OCI-LY3 (cell line): ENCODE data around the gene LRP5.

Source experiments
- H2AFZ ChIP-seq: fragments of 200-600, 300-600 bp; shearing (Covaris generic); 2 replicates; pipeline ENCODE4 v1.6.0; 2014; ENCODE audit warnings: antibody characterized with exemption, low read depth, low read length
- H3K27ac ChIP-seq: fragments of 200-600, 300-600 bp; sonication (generic); 2 replicates; pipeline ENCODE4 v1.5.1; 2014; ENCODE audit warnings: mild to moderate bottlenecking, low read length, moderate library complexity, mixed read lengths
- H3K27me3 ChIP-seq: fragments of 200-600, 300-600 bp; sonication (generic); 2 replicates; pipeline ENCODE4 v1.6.1; 2014; ENCODE audit warnings: low read depth, low read length, mixed read lengths
- H3K36me3 ChIP-seq: fragments of 200-600, 300-600 bp; sonication (generic); replicated peaks from 2 replicates; pipeline ENCODE3; 2014; ENCODE audit warnings: low read depth, low read length, mixed read lengths
- H3K4me1 ChIP-seq: fragments of 300-600, 200-600 bp; sonication (generic); 2 replicates; pipeline ENCODE4 v1.6.1; 2014; ENCODE audit warnings: low read length, mixed read lengths
- H3K4me2 ChIP-seq: fragments of 200-600, 300-600 bp; sonication (generic); 2 replicates; pipeline ENCODE4 v1.6.1; 2014; ENCODE audit warnings: low read length, mixed read lengths
- H3K4me3 ChIP-seq: fragments of 300-600, 200-600 bp; sonication (generic); 2 replicates; pipeline ENCODE4 v1.5.1; 2014; ENCODE audit warnings: antibody characterized with exemption, mild to moderate bottlenecking, low read length, moderate library complexity
- H3K79me2 ChIP-seq: fragments of 300-600, 200-600 bp; shearing (Covaris generic); 2 replicates; pipeline ENCODE4 v1.6.1; 2014; ENCODE audit warnings: mild to moderate bottlenecking, low read length, mixed read lengths
- H3K9ac ChIP-seq: fragments of 300-600, 200-600 bp; shearing (Covaris generic); 2 replicates; pipeline ENCODE4 v1.6.0; 2014; ENCODE audit warnings: mild to moderate bottlenecking, low read length, moderate library complexity
- H3K9me3 ChIP-seq: fragments of 200-600, 300-600 bp; shearing (Covaris generic); 2 replicates; pipeline ENCODE4 v1.6.1; 2014; ENCODE audit warnings: low read length, mixed read lengths; ENCODE audit not compliant: insufficient read depth
- H4K20me1 ChIP-seq: fragments of 200-600, 300-600 bp; sonication (generic); 2 replicates; pipeline ENCODE4 v1.6.1; 2016; ENCODE audit warnings: low read length, mixed read lengths; ENCODE audit not compliant: insufficient read depth
- EZH2phosphoT487 ChIP-seq: fragments of 200-600 bp; shearing (Covaris generic); IDR thresholded peaks from 2 replicates; pipeline ENCODE4 v1.6.1; 2018; ENCODE audit warnings: antibody characterized with exemption, mixed run types, low read depth
- TF ChIP-seq, protein P1 (sequence below): fragments of 200-600, 300-600 bp; sonication (generic); IDR thresholded peaks from 2 replicates; pipeline ENCODE4 v1.5.1; 2014; ENCODE audit warnings: antibody characterized with exemption, low read length, low read depth

Gene LRP5

DNA sequence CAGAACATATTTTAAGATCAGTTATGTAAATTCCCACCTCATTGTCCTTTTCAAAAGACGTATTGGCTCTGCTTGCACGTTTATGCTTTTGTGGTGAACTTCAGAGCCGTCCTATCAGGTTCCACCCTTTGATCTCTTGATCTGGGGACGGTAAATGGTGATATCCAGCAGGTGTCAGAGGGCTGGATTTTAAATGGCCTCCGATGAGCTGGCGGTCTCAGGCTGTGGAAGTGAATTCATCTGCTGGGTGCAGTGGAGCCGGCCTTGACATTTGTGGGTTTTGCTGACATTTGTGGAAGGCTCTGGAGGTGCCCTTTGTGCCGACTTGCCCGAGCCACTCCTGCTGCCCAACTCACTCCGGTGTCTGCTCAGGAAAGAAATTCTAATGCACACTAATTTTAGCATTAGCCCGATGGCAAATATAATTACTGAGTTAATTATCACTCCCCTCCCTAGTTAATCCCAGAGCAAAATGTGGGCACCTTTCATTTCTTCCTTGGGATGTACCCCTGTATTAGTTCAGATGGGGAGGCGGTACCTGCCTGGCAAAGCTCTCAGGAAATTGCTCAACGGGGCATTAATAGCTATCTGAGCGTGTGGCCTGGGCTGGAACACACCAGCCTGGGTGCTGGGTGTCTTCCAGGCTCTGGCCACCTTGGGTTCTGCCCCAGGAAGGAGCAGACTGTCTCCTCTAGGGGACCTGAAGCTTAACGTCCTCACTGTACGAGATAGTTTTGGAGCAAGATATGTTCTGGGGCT is 9.1 kb downstream of the LRP5 start:
- H3K9me3 ChIP-seq: no peaks in the 10 kb centered on the region
- peaks cover 80% of the 10 kb centered on the region for H3K79me2 ChIP-seq
- H3K4me1 ChIP-seq: no peaks in the 10 kb centered on the region
- TF ChIP-seq, protein P1, sequence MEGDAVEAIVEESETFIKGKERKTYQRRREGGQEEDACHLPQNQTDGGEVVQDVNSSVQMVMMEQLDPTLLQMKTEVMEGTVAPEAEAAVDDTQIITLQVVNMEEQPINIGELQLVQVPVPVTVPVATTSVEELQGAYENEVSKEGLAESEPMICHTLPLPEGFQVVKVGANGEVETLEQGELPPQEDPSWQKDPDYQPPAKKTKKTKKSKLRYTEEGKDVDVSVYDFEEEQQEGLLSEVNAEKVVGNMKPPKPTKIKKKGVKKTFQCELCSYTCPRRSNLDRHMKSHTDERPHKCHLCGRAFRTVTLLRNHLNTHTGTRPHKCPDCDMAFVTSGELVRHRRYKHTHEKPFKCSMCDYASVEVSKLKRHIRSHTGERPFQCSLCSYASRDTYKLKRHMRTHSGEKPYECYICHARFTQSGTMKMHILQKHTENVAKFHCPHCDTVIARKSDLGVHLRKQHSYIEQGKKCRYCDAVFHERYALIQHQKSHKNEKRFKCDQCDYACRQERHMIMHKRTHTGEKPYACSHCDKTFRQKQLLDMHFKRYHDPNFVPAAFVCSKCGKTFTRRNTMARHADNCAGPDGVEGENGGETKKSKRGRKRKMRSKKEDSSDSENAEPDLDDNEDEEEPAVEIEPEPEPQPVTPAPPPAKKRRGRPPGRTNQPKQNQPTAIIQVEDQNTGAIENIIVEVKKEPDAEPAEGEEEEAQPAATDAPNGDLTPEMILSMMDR: no peak
- no peak for TF ChIP-seq EZH2phosphoT487
- peaks cover 59% of the 10 kb centered on the region for H4K20me1 ChIP-seq
- H3K36me3 ChIP-seq: no peaks in the 10 kb centered on the region
- no peak overlapping the region for H2AFZ ChIP-seq
- H3K4me2 ChIP-seq: no peak overlapping the region
- no peak overlapping the region for H3K4me3 ChIP-seq
- H3K27me3 ChIP-seq: no peaks in the 10 kb centered on the region
- no peak overlapping the region for H3K9ac ChIP-seq
- H3K27ac ChIP-seq: no peak overlapping the region

DNA sequence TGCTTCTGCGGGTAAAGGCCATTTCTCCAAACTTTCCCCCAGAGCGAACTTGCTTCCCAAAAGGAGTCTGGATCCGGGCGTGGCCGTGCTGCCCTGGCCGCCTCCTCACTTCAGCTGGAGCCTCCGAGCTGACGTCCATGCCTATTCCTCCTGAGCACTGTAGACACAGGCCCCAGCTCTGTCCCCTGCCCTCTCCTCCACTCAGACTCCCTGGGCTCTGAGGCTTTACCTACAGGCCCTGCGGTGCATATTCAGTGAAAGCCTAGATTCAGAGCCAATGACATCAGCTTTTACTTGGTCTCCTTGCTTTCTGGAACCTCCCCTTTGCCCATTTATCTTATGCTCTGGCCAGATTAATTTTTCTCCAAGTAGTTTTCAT is 9.7 kb downstream of the LRP5 start:
- TF ChIP-seq, protein P1: no peak

DNA sequence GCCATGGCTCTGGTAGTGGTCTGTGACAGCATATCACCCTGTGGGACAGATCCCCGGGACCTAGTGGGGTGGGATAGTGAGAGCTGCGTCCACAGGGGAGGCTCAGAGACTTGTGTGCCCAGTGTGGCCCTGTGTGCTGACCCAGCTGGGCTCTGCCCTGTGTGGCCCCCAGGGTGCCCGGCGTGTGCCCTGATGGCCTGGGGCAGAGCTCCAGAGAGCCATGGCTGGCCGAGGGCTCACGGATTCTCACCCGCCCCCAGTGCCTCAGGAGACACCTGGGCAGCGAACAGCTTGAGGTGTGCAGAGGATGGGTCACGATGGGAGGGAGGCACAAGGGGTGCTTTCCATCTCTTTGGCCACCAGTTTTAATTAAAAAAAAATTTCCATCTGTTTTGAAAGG is 11.8 kb downstream of the LRP5 start:
- Histone ChIP-seq H3K9ac (no peak overlapping the region), H3K4me1 (no peaks in the 10 kb centered on the region), H3K36me3 (no peaks in the 10 kb centered on the region), H4K20me1 (peaks cover 70% of the 10 kb centered on the region), H3K4me2 (no peak overlapping the region), H3K4me3 (no peak overlapping the region), H3K27me3 (no peaks in the 10 kb centered on the region), H2AFZ (no peak overlapping the region), H3K79me2 (peaks cover 78% of the 10 kb centered on the region), H3K9me3 (no peaks in the 10 kb centered on the region), H3K27ac (no peak overlapping the region)
- TF ChIP-seq EZH2phosphoT487: no peak
- TF ChIP-seq, protein P1: no peak

More for the DNA sequence above, 9.7 kb downstream of the LRP5 start:
- Histone ChIP-seq H3K9me3 (no peaks in the 10 kb centered on the region), H3K79me2 (peaks cover 78% of the 10 kb centered on the region), H2AFZ (no peak overlapping the region), H3K4me3 (no peak overlapping the region), H4K20me1 (peaks cover 59% of the 10 kb centered on the region), H3K27me3 (no peaks in the 10 kb centered on the region), H3K36me3 (no peaks in the 10 kb centered on the region), H3K9ac (no peak overlapping the region), H3K27ac (no peak overlapping the region), H3K4me2 (no peak overlapping the region), H3K4me1 (no peaks in the 10 kb centered on the region)

DNA sequence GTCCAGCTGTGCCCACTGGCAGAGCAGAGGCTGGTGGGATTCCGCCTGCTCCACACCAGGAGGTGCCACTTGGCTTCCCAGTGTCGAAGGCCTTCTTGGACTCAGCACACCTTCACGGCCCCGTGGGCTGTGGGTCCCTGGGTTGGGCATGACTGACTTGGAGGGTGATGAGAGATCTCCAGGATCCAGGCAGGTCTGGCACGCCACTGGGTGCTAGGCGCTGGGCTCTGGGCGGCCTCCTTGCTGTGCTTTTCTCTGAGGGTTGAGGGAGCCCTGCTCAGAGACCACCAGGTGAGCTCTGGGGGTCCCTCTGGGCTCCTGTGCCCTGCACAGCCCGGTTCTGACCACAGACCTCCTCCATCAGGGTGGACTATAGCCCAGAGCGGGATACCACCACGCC is 12.3 kb downstream of the LRP5 start:
- H3K9me3 ChIP-seq: no peaks in the 10 kb centered on the region
- H3K79me2 ChIP-seq: peaks cover 80% of the 10 kb centered on the region
- TF ChIP-seq EZH2phosphoT487: no peak
- TF ChIP-seq, protein P1: no peak
- no peak overlapping the region for H3K4me2 ChIP-seq
- H3K27me3 ChIP-seq: no peaks in the 10 kb centered on the region
- no peaks in the 10 kb centered on the region for H3K36me3 ChIP-seq
- H3K27ac ChIP-seq: no peak overlapping the region
- no peaks in the 10 kb centered on the region for H3K4me1 ChIP-seq
- no peak overlapping the region for H3K9ac ChIP-seq
- H2AFZ ChIP-seq: no peak overlapping the region
- no peak overlapping the region for H3K4me3 ChIP-seq
- H4K20me1 ChIP-seq: peaks cover 72% of the 10 kb centered on the region
